Measurements from ENCODE around the gene GPRIN3. TPM values are rescaled to one million over a fixed set of nuclear protein-coding genes. Genes with fewer than 3 reads are reported as not detected.
"Not testable (repeated sequence)": the region's sequence is repeated elsewhere in the genome, so short reads cannot be mapped to it uniquely, and the experiment has no call there.

The GPRIN3 gene
- total RNA-seq, 1 donor from 2014 or later = 0.10 TPM

- no peak for DNase-seq (ENCODE audit: low spot score)
- TF ChIP-seq CTCF (IDR thresholded peaks at IDR 0.05) = no peak
- Mint-ChIP-seq H3K4me1 (ENCODE audit: low read depth) (no peaks in the 10 kb centered on the region), H3K4me3 (ENCODE audit: unreplicated experiment) (no peak overlapping the region), H3K27me3 (ENCODE audit: low read depth) (peaks cover 3% of the 10 kb centered on the region), H3K9me3 (ENCODE audit: low read depth) (peaks cover 7% of the 10 kb centered on the region), H3K36me3 (ENCODE audit: low read depth) (no peaks in the 10 kb centered on the region), H3K27ac (ENCODE audit: unreplicated experiment) (no peak overlapping the region)
These were observed 94.8 kb downstream of the GPRIN3 start for GRCh38 chr4:89212666-89213381.

GRCh38 chr4:89204624-89205023 lies 103.0 kb downstream of the GPRIN3 start:
- Mint-ChIP-seq H3K4me1 (ENCODE audit: low read depth) (peaks cover 6% of the 10 kb centered on the region), H3K9me3 (ENCODE audit: low read depth) (peaks cover 7% of the 10 kb centered on the region), H3K36me3 (ENCODE audit: low read depth) (no peaks in the 10 kb centered on the region), H3K4me3 (ENCODE audit: unreplicated experiment) (no peak overlapping the region), H3K27me3 (ENCODE audit: low read depth) (no peaks in the 10 kb centered on the region), H3K27ac (ENCODE audit: unreplicated experiment) (no peak overlapping the region)
- no peak for TF ChIP-seq CTCF (IDR thresholded peaks at IDR 0.05)
- no peak for DNase-seq (ENCODE audit: low spot score)

- TF ChIP-seq CTCF (IDR thresholded peaks at IDR 0.05) = no peak
- Mint-ChIP-seq H3K36me3 (ENCODE audit: low read depth) (no peaks in the 10 kb centered on the region), H3K4me3 (ENCODE audit: unreplicated experiment) (no peak overlapping the region), H3K27ac (ENCODE audit: unreplicated experiment) (no peak overlapping the region), H3K27me3 (ENCODE audit: low read depth) (no peaks in the 10 kb centered on the region), H3K4me1 (ENCODE audit: low read depth) (peaks cover 6% of the 10 kb centered on the region), H3K9me3 (ENCODE audit: low read depth) (peaks cover 7% of the 10 kb centered on the region)
- no peak for DNase-seq (ENCODE audit: low spot score)
These were observed 103.7 kb downstream of the GPRIN3 start for GRCh38 chr4:89203902-89204301.

GRCh38 chr4:89199394-89199793 lies 108.2 kb downstream of the GPRIN3 start:
- not testable (repeated sequence) for H3K4me3 Mint-ChIP-seq (ENCODE audit: unreplicated experiment); DNase-seq (ENCODE audit: low spot score); H3K36me3 Mint-ChIP-seq (ENCODE audit: low read depth); H3K27ac Mint-ChIP-seq (ENCODE audit: unreplicated experiment); H3K27me3 Mint-ChIP-seq (ENCODE audit: low read depth); H3K9me3 Mint-ChIP-seq (ENCODE audit: low read depth)
- H3K4me1 Mint-ChIP-seq (ENCODE audit: low read depth) = peaks cover 18% of the 10 kb centered on the region

- Mint-ChIP-seq H3K27me3 (ENCODE audit: low read depth) (no peaks in the 10 kb centered on the region), H3K36me3 (ENCODE audit: low read depth) (no peaks in the 10 kb centered on the region), H3K4me3 (ENCODE audit: unreplicated experiment) (no peak overlapping the region), H3K9me3 (ENCODE audit: low read depth) (no peaks in the 10 kb centered on the region), H3K27ac (ENCODE audit: unreplicated experiment) (no peak overlapping the region), H3K4me1 (ENCODE audit: low read depth) (peaks cover 21% of the 10 kb centered on the region)
- TF ChIP-seq CTCF (IDR thresholded peaks at IDR 0.05) = no peak
- no peak for DNase-seq (ENCODE audit: low spot score)
These were observed 109.7 kb downstream of the GPRIN3 start for GRCh38 chr4:89197920-89198319.

- no peak for TF ChIP-seq CTCF (IDR thresholded peaks at IDR 0.05)
- Mint-ChIP-seq H3K4me1 (ENCODE audit: low read depth) (peaks cover 21% of the 10 kb centered on the region), H3K4me3 (ENCODE audit: unreplicated experiment) (no peak overlapping the region), H3K9me3 (ENCODE audit: low read depth) (no peaks in the 10 kb centered on the region), H3K36me3 (ENCODE audit: low read depth) (no peaks in the 10 kb centered on the region), H3K27ac (ENCODE audit: unreplicated experiment) (peak overlapping the region; percentile 59), H3K27me3 (ENCODE audit: low read depth) (no peaks in the 10 kb centered on the region)
- DNase-seq (ENCODE audit: low spot score) = no peak
These were observed 110.9 kb downstream of the GPRIN3 start for GRCh38 chr4:89196745-89197144.
